IMR-90 (cell line): ENCODE measurements around the gene PTH1R. TPM values are rescaled to one million over a fixed set of nuclear protein-coding genes. Genes with fewer than 3 reads are reported as not detected.

Source experiments
- ATAC-seq: fragments of 200-7000 bp; cut with Tn5 transposase; 2 replicates; pipeline ENCODE4 v1.9.1; 2020; ENCODE audit warnings: low read depth, mild to moderate bottlenecking, moderate library complexity
- BruUV-seq: library from RNA; stranded (reverse); fragments of 400-500 nt; replicated peaks from 2 replicates; lab custom pipeline; 2021; lab: Mats Ljungman, UMichigan
- CTCF ChIA-PET: fragments of 300-600 bp; formaldehyde crosslinking; extraction: SDS; loops from one replicate; lab custom pipeline; 2021; ENCODE audit warnings: antibody characterized with exemption; lab: Yijun Ruan, JAX
- POLR2A ChIA-PET: fragments of 300-600 bp; sonication (Branson Sonifier 250); formaldehyde crosslinking; loops from one replicate; lab custom pipeline; 2022; ENCODE audit warnings: antibody characterized with exemption; ENCODE audit not compliant: unreplicated experiment; lab: Charles Lee
- DNase-seq: peaks from one replicate; pipeline ENCODE4 v3.0.0; 2013
- H2AFZ ChIP-seq: replicated peaks from 2 replicates; pipeline ENCODE3; 2013; ENCODE audit warnings: low read length, mild to moderate bottlenecking; ENCODE audit not compliant: poor library complexity
- H2AK5ac ChIP-seq: 2 replicates; pipeline ENCODE4 v1.6.1; 2013; ENCODE audit warnings: low read depth, low read length, inconsistent platforms
- H2AK9ac ChIP-seq: replicated peaks from 2 replicates; pipeline ENCODE3; 2013; ENCODE audit warnings: mild to moderate bottlenecking, low read depth, low read length, moderate library complexity; ENCODE audit not compliant: poor library complexity
- H2BK120ac ChIP-seq: 2 replicates; pipeline ENCODE4 v1.6.1; 2013; ENCODE audit warnings: low read depth, low read length, inconsistent platforms
- H2BK15ac ChIP-seq: 3 replicates; pipeline ENCODE4 v1.6.1; 2013; ENCODE audit warnings: low read depth, low read length, inconsistent platforms
- H2BK20ac ChIP-seq: 2 replicates; pipeline ENCODE4 v1.6.1; 2013; ENCODE audit warnings: low read depth, mild to moderate bottlenecking, inconsistent platforms, low read length, moderate library complexity
- H2BK5ac ChIP-seq: 2 replicates; pipeline ENCODE4 v1.6.1; 2013; ENCODE audit warnings: mild to moderate bottlenecking, low read depth, low read length, inconsistent platforms; ENCODE audit not compliant: poor library complexity, severe bottlenecking
- H3K14ac ChIP-seq: replicated peaks from 2 replicates; pipeline ENCODE4 v1.6.1; 2013; ENCODE audit warnings: low read depth, low read length, inconsistent platforms
- H3K18ac ChIP-seq: 2 replicates; pipeline ENCODE4 v1.6.1; 2013; ENCODE audit warnings: low read depth, low read length, control low read depth
- H3K23ac ChIP-seq: 2 replicates; pipeline ENCODE4 v1.6.1; 2013; ENCODE audit warnings: low read depth, low read length, inconsistent platforms
- H3K27ac ChIP-seq: 2 replicates; pipeline ENCODE4 v1.5.1; 2013; ENCODE audit warnings: mild to moderate bottlenecking, control low read depth, low read length; ENCODE audit not compliant: insufficient read depth
- H3K27me3 ChIP-seq: 2 replicates; pipeline ENCODE4 v1.6.1; 2013; ENCODE audit warnings: low read length; ENCODE audit not compliant: control insufficient read depth, insufficient read depth
- H3K36me3 ChIP-seq: 2 replicates; pipeline ENCODE4 v1.6.1; 2013; ENCODE audit warnings: low read length, mixed read lengths; ENCODE audit not compliant: control insufficient read depth, insufficient read depth
- H3K4ac ChIP-seq: 2 replicates; pipeline ENCODE4 v1.6.1; 2013; ENCODE audit warnings: low read depth, low read length, inconsistent platforms
- H3K4me1 ChIP-seq: 2 replicates; pipeline ENCODE4 v1.6.1; 2013; ENCODE audit warnings: low read length, mixed read lengths; ENCODE audit not compliant: control insufficient read depth, insufficient read depth
- H3K4me2 ChIP-seq: 2 replicates; pipeline ENCODE4 v1.6.1; 2013; ENCODE audit warnings: low read depth, mild to moderate bottlenecking, control low read depth, low read length, moderate library complexity
- H3K4me3 ChIP-seq: 2 replicates; pipeline ENCODE4 v1.5.1; 2013; ENCODE audit warnings: low read depth, mild to moderate bottlenecking, control low read depth, low read length, moderate library complexity; ENCODE audit not compliant: insufficient read depth
- H3K56ac ChIP-seq: 2 replicates; pipeline ENCODE4 v1.6.1; 2013; ENCODE audit warnings: low read length, inconsistent platforms; ENCODE audit not compliant: insufficient read depth; ENCODE audit errors: extremely low read depth
- H3K79me1 ChIP-seq, 2 experiments: 2 replicates each; pipeline ENCODE4 v1.6.1; 2013; ENCODE audit warnings: low read length in 2 of 2, inconsistent platforms in 1 of 2, low read depth in 1 of 2
- H3K9ac ChIP-seq: 2 replicates; pipeline ENCODE4 v1.6.1; 2013; ENCODE audit warnings: low read depth, low read length, control low read depth
- H3K9me1 ChIP-seq: 2 replicates; pipeline ENCODE4 v1.6.1; 2013; ENCODE audit warnings: low read length, inconsistent platforms; ENCODE audit not compliant: insufficient read depth
- H3K9me3 ChIP-seq: 2 replicates; pipeline ENCODE4 v1.6.1; 2013; ENCODE audit warnings: low read length; ENCODE audit not compliant: control insufficient read depth, insufficient read depth
- H4K20me1 ChIP-seq: 2 replicates; pipeline ENCODE4 v1.6.1; 2013; ENCODE audit warnings: low read length, inconsistent platforms; ENCODE audit not compliant: insufficient read depth
- H4K5ac ChIP-seq: 2 replicates; pipeline ENCODE4 v1.6.1; 2013; ENCODE audit warnings: mild to moderate bottlenecking, low read depth, low read length, control low read depth
- H4K8ac ChIP-seq, 2 experiments: 2 replicates each; pipeline ENCODE4 v1.6.1; 2013; ENCODE audit warnings: low read depth in 2 of 2, low read length in 2 of 2, control low read depth in 1 of 2, inconsistent platforms in 1 of 2
- H4K91ac ChIP-seq: 2 replicates; pipeline ENCODE4 v1.6.1; 2013; ENCODE audit warnings: low read depth, low read length, inconsistent platforms; ENCODE audit not compliant: insufficient read depth
- CEBPB ChIP-seq: IDR thresholded peaks from 2 replicates; pipeline ENCODE4 v1.6.1; 2012; ENCODE audit warnings: low read depth, low read length, improper control_type of control experiment
- CHD1 ChIP-seq: IDR thresholded peaks from 2 replicates; pipeline ENCODE4 v1.6.1; 2012; ENCODE audit warnings: low read depth, low read length, improper control_type of control experiment
- CTCF ChIP-seq: conservative IDR thresholded peaks from 2 replicates; pipeline ENCODE4 v1.5.1; 2012; ENCODE audit warnings: mild to moderate bottlenecking, low read depth, low read length, improper control_type of control experiment
- MAFK ChIP-seq: IDR thresholded peaks from 2 replicates; pipeline ENCODE4 v1.6.1; 2012; ENCODE audit warnings: low read depth, low read length, improper control_type of control experiment
- MXI1 ChIP-seq: IDR thresholded peaks from 2 replicates; pipeline ENCODE4 v1.6.1; 2012; ENCODE audit warnings: low read depth, mild to moderate bottlenecking, low read length, moderate library complexity, borderline replicate concordance
- NFE2L2 ChIP-seq: fragments of 150-350 bp; IDR thresholded peaks from 2 replicates; pipeline ENCODE4 v1.6.1; 2016; ENCODE audit warnings: low read depth, mild to moderate bottlenecking, low read length
- RCOR1 ChIP-seq: IDR thresholded peaks from 2 replicates; pipeline ENCODE4 v1.6.1; 2012; ENCODE audit warnings: mild to moderate bottlenecking, low read length, improper control_type of control experiment; ENCODE audit not compliant: insufficient replicate concordance
- SMC3 ChIP-seq: fragments of 150-350 bp; IDR thresholded peaks from 2 replicates; pipeline ENCODE4 v1.6.1; 2016; ENCODE audit warnings: low read depth, mild to moderate bottlenecking, antibody characterized with exemption, low read length, moderate library complexity
- WGBS, 2 experiments: methylation state at CpG; one replicate each; pipeline versions ENCODE4 v1.1.5 to v1.1.7; 2013; ENCODE audit warnings: missing lambda C conversion rate in 2 of 2; ENCODE audit not compliant: insufficient read length in 1 of 2; ENCODE audit errors: extremely low coverage in 2 of 2; 5-methylcytosine and 5-hydroxymethylcytosine counted together
- dilution Hi-C: fragments of 300-500 bp; cut with HindIII; formaldehyde crosslinking; loops from one replicate; pipeline ENCODE4 v1.14.3; 2018; ENCODE audit warnings: low sequenced_read_pairs; ENCODE audit not compliant: unreplicated experiment
- in situ Hi-C: fragments of 300-500 bp; cut with MboI; formaldehyde crosslinking; loops from 3 replicates; pipeline ENCODE4 v1.14.3; 2019; ENCODE audit warnings: low sequenced_read_pairs, inconsistent platforms, mixed read lengths
- intact Hi-C: fragments of 100-400 bp; cut with micrococcal nuclease; formaldehyde crosslinking; loops from 2 replicates; pipeline ENCODE4 v1.10.0; 2022
- polyA plus RNA-seq, 3 experiments: library from polyadenylated mRNA; depleted of rRNA; stranded (reverse); fragments of >200 nt; gene quantifications; 2 replicates each; pipeline ENCODE4 v1.2.3, GENCODE V29; 2012; ENCODE audit warnings: low replicate concordance in 1 of 3
- total RNA-seq: library from RNA; depleted of rRNA; stranded (reverse); fragments of >200 nt; gene quantifications from 2 replicates; pipeline ENCODE4 v1.2.3, GENCODE V29; 2012

Gene PTH1R
- total and polyA plus RNA-seq, 2 of the 4 experiments (the other 2 are of a cell fraction) = 0.15 to 0.18 TPM

- Histone ChIP-seq H2BK15ac (no peak overlapping the region), H3K9me1 (peaks cover 30% of the 10 kb centered on the region), H3K56ac (no peak overlapping the region), H2BK120ac (no peak overlapping the region), H3K4me3 (no peak overlapping the region), H2AK5ac (no peak overlapping the region), H3K36me3 (peaks cover 36% of the 10 kb centered on the region), H2BK20ac (no peak overlapping the region), H3K4ac (no peak overlapping the region), H2AK9ac (no peak overlapping the region), H3K27me3 (no peaks in the 10 kb centered on the region), H2AFZ (no peak overlapping the region), H3K18ac (no peak overlapping the region), H3K4me2 (no peak overlapping the region), H4K5ac (no peak overlapping the region), H3K79me1 (peaks cover 55 to 87% of the 10 kb centered on the region in 2 experiments), H3K4me1 (peaks cover 5% of the 10 kb centered on the region), H3K14ac (no peak overlapping the region), H3K9me3 (no peaks in the 10 kb centered on the region), H3K27ac (no peak overlapping the region), H3K9ac (no peak overlapping the region), H2BK5ac (no peak overlapping the region), H4K20me1 (peaks cover 67% of the 10 kb centered on the region), H4K91ac (no peak overlapping the region), H4K8ac (no peak overlapping the region), H3K23ac (no peak overlapping the region)
- CTCF ChIA-PET = no interaction called here
- WGBS, 2 experiments = 90% methylated on average over 4 of the region's 7 CpGs; no CpG with 5 or more reads in 1 of the 2 experiments
- DNase-seq = no peak
- intact Hi-C loops = no loop called here
- no TSS peak for BruUV-seq
- ATAC-seq = no peak
- dilution Hi-C loops = no loop called here
- TF ChIP-seq CTCF = no peak
- TF ChIP-seq CHD1 = no peak
- TF ChIP-seq CEBPB = no peak
- no peak for TF ChIP-seq MXI1
- no peak for TF ChIP-seq RCOR1
- TF ChIP-seq MAFK = no peak
- TF ChIP-seq SMC3 = no peak
- no peak for TF ChIP-seq NFE2L2
- in situ Hi-C loops = no loop called here
- POLR2A ChIA-PET = no interaction called here
Observed at GRCh38 chr3:46942076-46942475, 64.6 kb downstream of the PTH1R start.
